NT2/D1 (cell line): ENCODE results near the gene KLK6.

Experiments used
- DNase-seq: peaks from one replicate; pipeline ENCODE4 v3.0.0-alpha.2; 2011; ENCODE audit warnings: low read depth, low spot score
- H3K27me3 ChIP-seq: 2 replicates; pipeline ENCODE4 v1.6.0; 2011; ENCODE audit warnings: mild to moderate bottlenecking; ENCODE audit not compliant: insufficient read length, insufficient read depth
- H3K36me3 ChIP-seq: 2 replicates; pipeline ENCODE4 v1.6.1; 2011; ENCODE audit warnings: mild to moderate bottlenecking, low read length, mixed read lengths; ENCODE audit not compliant: insufficient read depth, insufficient read length
- H3K4me1 ChIP-seq: 2 replicates; pipeline ENCODE4 v1.5.1; 2011; ENCODE audit not compliant: insufficient read depth, insufficient read length
- H3K4me3 ChIP-seq: 2 replicates; pipeline ENCODE4 v1.5.1; 2011; ENCODE audit warnings: low read depth; ENCODE audit not compliant: insufficient read length
- H3K9ac ChIP-seq: 2 replicates; pipeline ENCODE4 v1.6.0; 2011; ENCODE audit warnings: low read depth; ENCODE audit not compliant: insufficient read length
- H3K9me3 ChIP-seq: 2 replicates; pipeline ENCODE4 v1.5.1; 2011; ENCODE audit warnings: mild to moderate bottlenecking, low read length; ENCODE audit not compliant: insufficient read depth
- SUZ12 ChIP-seq: IDR thresholded peaks from 2 replicates; pipeline ENCODE4 v1.6.1; 2011; ENCODE audit not compliant: insufficient read length, insufficient read depth; ENCODE audit errors: extremely low read depth
- YY1 ChIP-seq: IDR thresholded peaks from 2 replicates; pipeline ENCODE4 v1.6.1; 2011; ENCODE audit not compliant: insufficient read length, insufficient read depth
- ZNF274 ChIP-seq: IDR thresholded peaks from 2 replicates; pipeline ENCODE4 v1.6.1; 2011; ENCODE audit warnings: mild to moderate bottlenecking, low read depth, low read length

Gene KLK6

GRCh38 chr19:50949861-50950260 lies 19.5 kb downstream of the KLK6 start:
- H3K4me3 ChIP-seq = no peak overlapping the region
- no peaks in the 10 kb centered on the region for H3K9me3 ChIP-seq
- H3K36me3 ChIP-seq = no peaks in the 10 kb centered on the region
- no peak overlapping the region for H3K9ac ChIP-seq
- DNase-seq = no peak
- no peak for TF ChIP-seq YY1
- no peak for TF ChIP-seq SUZ12
- no peak for TF ChIP-seq ZNF274
- no peaks in the 10 kb centered on the region for H3K27me3 ChIP-seq
- H3K4me1 ChIP-seq = peaks cover 3% of the 10 kb centered on the region

GRCh38 chr19:50947123-50947522 lies 22.3 kb downstream of the KLK6 start:
- no peak for DNase-seq
- Histone ChIP-seq H3K36me3 (no peaks in the 10 kb centered on the region), H3K4me3 (no peak overlapping the region), H3K4me1 (no peaks in the 10 kb centered on the region), H3K9ac (no peak overlapping the region), H3K9me3 (no peaks in the 10 kb centered on the region), H3K27me3 (no peaks in the 10 kb centered on the region)
- no peak for TF ChIP-seq SUZ12
- no peak for TF ChIP-seq YY1
- no peak for TF ChIP-seq ZNF274

- H3K9ac ChIP-seq = no peak overlapping the region
- H3K36me3 ChIP-seq = no peaks in the 10 kb centered on the region
- DNase-seq = no peak
- H3K9me3 ChIP-seq = no peaks in the 10 kb centered on the region
- H3K4me3 ChIP-seq = no peak overlapping the region
- no peaks in the 10 kb centered on the region for H3K27me3 ChIP-seq
- H3K4me1 ChIP-seq = no peaks in the 10 kb centered on the region
- TF ChIP-seq ZNF274 (no peak), SUZ12 (no peak), YY1 (no peak)
These were observed 24.6 kb downstream of the KLK6 start for GRCh38 chr19:50944795-50945194.

- TF ChIP-seq ZNF274 (no peak), YY1 (no peak), SUZ12 (no peak)
- Histone ChIP-seq H3K36me3 (no peaks in the 10 kb centered on the region), H3K9me3 (no peaks in the 10 kb centered on the region), H3K9ac (no peak overlapping the region), H3K27me3 (no peaks in the 10 kb centered on the region), H3K4me3 (no peak overlapping the region), H3K4me1 (no peaks in the 10 kb centered on the region)
- no peak for DNase-seq
These were observed 26.1 kb downstream of the KLK6 start for GRCh38 chr19:50943074-50943828.

GRCh38 chr19:50939596-50939995 lies 29.8 kb downstream of the KLK6 start:
- Histone ChIP-seq H3K9ac (no peak overlapping the region), H3K4me3 (no peak overlapping the region), H3K9me3 (no peaks in the 10 kb centered on the region), H3K4me1 (no peaks in the 10 kb centered on the region), H3K36me3 (no peaks in the 10 kb centered on the region), H3K27me3 (no peaks in the 10 kb centered on the region)
- no peak for TF ChIP-seq ZNF274
- no peak for TF ChIP-seq SUZ12
- no peak for TF ChIP-seq YY1
- DNase-seq = no peak

GRCh38 chr19:50933640-50934039 lies 35.8 kb downstream of the KLK6 start:
- no peak overlapping the region for H3K9ac ChIP-seq
- no peak for DNase-seq
- H3K4me3 ChIP-seq = no peak overlapping the region

GRCh38 chr19:50932690-50933083 lies 36.7 kb downstream of the KLK6 start:
- Histone ChIP-seq H3K36me3 (no peaks in the 10 kb centered on the region), H3K9me3 (no peaks in the 10 kb centered on the region), H3K4me1 (no peaks in the 10 kb centered on the region), H3K9ac (no peak overlapping the region), H3K27me3 (no peaks in the 10 kb centered on the region), H3K4me3 (no peak overlapping the region)
- TF ChIP-seq ZNF274 (no peak), SUZ12 (no peak), YY1 (no peak)
- DNase-seq = no peak

More at GRCh38 chr19:50933640-50934039, 35.8 kb downstream of the KLK6 start:
- Histone ChIP-seq H3K4me1 (no peaks in the 10 kb centered on the region), H3K9me3 (no peaks in the 10 kb centered on the region), H3K27me3 (no peaks in the 10 kb centered on the region), H3K36me3 (no peaks in the 10 kb centered on the region)
- TF ChIP-seq ZNF274 (no peak), SUZ12 (no peak), YY1 (no peak)
